Gastrocnemius medialis (tissue), 4 donors: Measurements from ENCODE around the gene IQSEC2. TPM values are rescaled to one million over a fixed set of nuclear protein-coding genes. Genes with fewer than 3 reads are reported as not detected.

ENCODE experiments used
- ATAC-seq, 2 donors: fragments of 150-250 bp; one replicate each; pipeline ENCODE4 v1.9.1; 2016
- DNase-seq, 2 donors: peaks; one replicate each; pipeline ENCODE4 v3.0.0-alpha.2; 2019
- H3K27ac ChIP-seq, 4 donors: fragments of 200-600 bp; sonication (generic); 1 replicate in 1 of 4; 2 replicates in 3 of 4; pipeline ENCODE4 v1.5.1; 2016 to 2018; ENCODE audit warnings: mild to moderate bottlenecking in 2 of 4, moderate library complexity in 1 of 4
- H3K27me3 ChIP-seq, 3 donors: fragments of 200-600 bp; sonication (generic) in 2 of 3; 1 replicate in 1 of 3; 2 replicates in 2 of 3; pipeline versions ENCODE4 v1.5.1 to v1.6.0; 2016 to 2019; ENCODE audit warnings: mild to moderate bottlenecking in 1 of 3, moderate library complexity in 1 of 3
- H3K36me3 ChIP-seq, 2 donors: fragments of 200-600 bp; sonication (generic) in 1 of 2; one replicate each; pipeline ENCODE4 v1.5.1; 2017 to 2018
- H3K4me1 ChIP-seq, 2 donors: fragments of 200-600 bp; sonication (generic) in 1 of 2; one replicate each; pipeline ENCODE4 v1.5.1; 2016 to 2017; ENCODE audit warnings: mild to moderate bottlenecking in 2 of 2
- H3K4me3 ChIP-seq, 4 donors: fragments of 200-600 bp; sonication (generic) in 3 of 4; 1 replicate in 1 of 4; 2 replicates in 3 of 4; pipeline ENCODE4 v1.5.1; 2016 to 2019; ENCODE audit warnings: mild to moderate bottlenecking in 2 of 4
- H3K9me3 ChIP-seq, 3 donors: fragments of 200-600 bp; sonication (generic) in 2 of 3; 1 replicate in 1 of 3; 2 replicates in 2 of 3; pipeline ENCODE4 v1.5.1; 2016 to 2019
- POLR2A ChIP-seq, 2 donors: fragments of 450-650 bp; IDR thresholded peaks; one replicate each; pipeline ENCODE4 v1.6.1; 2017; ENCODE audit warnings: antibody characterized with exemption in 2 of 2, mild to moderate bottlenecking in 2 of 2, moderate library complexity in 2 of 2
- in situ Hi-C, 4 donors: fragments of 200-750 bp; cut with MboI; loops; one replicate each; pipeline versions ENCODE4 v1.15.0 to v1.8.0; 2017; ENCODE audit warnings: low sequenced_read_pairs in 4 of 4
- intact Hi-C: fragments of 100-400 bp; cut with DNase I; formaldehyde crosslinking; loops from one replicate; pipeline ENCODE4 v1.15.1; 2023; ENCODE audit warnings: low total_unique reads
- total RNA-seq, 4 donors: library from RNA; depleted of rRNA; stranded (reverse); fragments of >200 nt; gene quantifications; one replicate each; pipeline versions ENCODE4 v1.1.0 to v1.2.3, GENCODE V29; 2016
- TF ChIP-seq, protein P1 (sequence below), 5 experiments: fragments of 450-650 bp in 3 of 5; fragments of 200-600 bp in 2 of 5; sonication (generic) in 2 of 5; IDR thresholded peaks in 4 of 5; conservative IDR thresholded peaks in 1 of 5; 1 replicate in 4 of 5; 2 replicates in 1 of 5; pipeline ENCODE4 v1.5.1; 2016 to 2019; ENCODE audit warnings: antibody characterized with exemption in 5 of 5, mild to moderate bottlenecking in 3 of 5, moderate library complexity in 3 of 5

The IQSEC2 gene
- total RNA-seq, 4 donors from 2014 or later = 59.2 to 127 (median 73.9) TPM

DNA sequence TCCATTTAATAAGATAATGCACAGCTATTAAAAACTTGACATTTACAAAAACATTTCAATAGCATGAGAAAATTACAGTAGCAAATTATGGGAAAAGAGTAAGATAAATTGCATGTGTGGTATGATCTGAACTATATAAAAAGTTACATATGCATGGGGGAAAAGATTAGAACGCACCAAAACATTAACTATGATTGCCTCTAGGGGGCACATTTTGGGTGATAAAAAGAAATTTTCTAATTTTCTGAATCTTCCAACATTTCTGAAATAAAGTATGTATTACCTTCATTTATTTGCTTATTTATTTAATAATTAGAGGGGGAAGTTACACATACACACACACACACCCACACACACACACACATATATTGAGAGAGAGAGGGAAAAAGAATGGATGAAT is 36.8 kb downstream of the IQSEC2 start:
- ATAC-seq (no peak), DNase-seq (no peak)
- Histone ChIP-seq H3K36me3 (peaks cover 0 to 13% of the 10 kb centered on the region in 2 donors), H3K27ac (no peak overlapping the region), H3K4me1 (no peaks in the 10 kb centered on the region), H3K9me3 (no peaks in the 10 kb centered on the region), H3K27me3 (peaks cover 0 to 5% (median 0%) of the 10 kb centered on the region in 3 donors), H3K4me3 (no peak overlapping the region)
- intact Hi-C loops (no loop called here), in situ Hi-C loops (no loop called here)
- TF ChIP-seq, protein P1, sequence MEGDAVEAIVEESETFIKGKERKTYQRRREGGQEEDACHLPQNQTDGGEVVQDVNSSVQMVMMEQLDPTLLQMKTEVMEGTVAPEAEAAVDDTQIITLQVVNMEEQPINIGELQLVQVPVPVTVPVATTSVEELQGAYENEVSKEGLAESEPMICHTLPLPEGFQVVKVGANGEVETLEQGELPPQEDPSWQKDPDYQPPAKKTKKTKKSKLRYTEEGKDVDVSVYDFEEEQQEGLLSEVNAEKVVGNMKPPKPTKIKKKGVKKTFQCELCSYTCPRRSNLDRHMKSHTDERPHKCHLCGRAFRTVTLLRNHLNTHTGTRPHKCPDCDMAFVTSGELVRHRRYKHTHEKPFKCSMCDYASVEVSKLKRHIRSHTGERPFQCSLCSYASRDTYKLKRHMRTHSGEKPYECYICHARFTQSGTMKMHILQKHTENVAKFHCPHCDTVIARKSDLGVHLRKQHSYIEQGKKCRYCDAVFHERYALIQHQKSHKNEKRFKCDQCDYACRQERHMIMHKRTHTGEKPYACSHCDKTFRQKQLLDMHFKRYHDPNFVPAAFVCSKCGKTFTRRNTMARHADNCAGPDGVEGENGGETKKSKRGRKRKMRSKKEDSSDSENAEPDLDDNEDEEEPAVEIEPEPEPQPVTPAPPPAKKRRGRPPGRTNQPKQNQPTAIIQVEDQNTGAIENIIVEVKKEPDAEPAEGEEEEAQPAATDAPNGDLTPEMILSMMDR (IDR thresholded peaks at IDR 0.05 in 4 of 5, conservative IDR thresholded peaks at IDR 0.05 in 1 of 5) = no peak
- no peak for TF ChIP-seq POLR2A (IDR thresholded peaks at IDR 0.05)

DNA sequence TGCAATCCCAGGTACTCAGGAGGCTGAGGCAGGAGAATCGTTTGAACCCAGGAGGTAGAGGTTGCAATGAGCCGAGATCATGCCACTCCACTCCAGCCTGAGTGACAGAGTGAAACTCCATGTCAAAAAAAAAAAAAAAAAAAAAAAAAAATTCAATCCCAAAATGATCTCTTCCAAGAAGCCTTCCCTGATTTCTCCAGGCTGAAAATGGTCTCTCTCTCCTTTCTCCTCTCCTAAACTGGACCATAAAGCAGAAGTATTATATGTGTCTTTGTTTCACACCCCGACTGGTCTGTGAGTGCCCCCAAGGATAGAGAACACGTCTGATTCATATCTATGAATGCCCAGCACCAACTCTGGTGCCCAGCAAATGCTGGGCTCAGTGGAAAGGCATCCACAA is 39.1 kb downstream of the IQSEC2 start:
- Histone ChIP-seq H3K36me3 (peaks cover 0 to 16% of the 10 kb centered on the region in 2 donors), H3K4me3 (no peak overlapping the region), H3K27ac (no peak overlapping the region), H3K27me3 (peaks cover 0 to 5% (median 3%) of the 10 kb centered on the region in 3 donors), H3K9me3 (no peaks in the 10 kb centered on the region), H3K4me1 (no peaks in the 10 kb centered on the region)
- in situ Hi-C loops (no loop called here), intact Hi-C loops (no loop called here)
- no peak for ATAC-seq
- no peak for DNase-seq
- no peak for TF ChIP-seq POLR2A (IDR thresholded peaks at IDR 0.05)

DNA sequence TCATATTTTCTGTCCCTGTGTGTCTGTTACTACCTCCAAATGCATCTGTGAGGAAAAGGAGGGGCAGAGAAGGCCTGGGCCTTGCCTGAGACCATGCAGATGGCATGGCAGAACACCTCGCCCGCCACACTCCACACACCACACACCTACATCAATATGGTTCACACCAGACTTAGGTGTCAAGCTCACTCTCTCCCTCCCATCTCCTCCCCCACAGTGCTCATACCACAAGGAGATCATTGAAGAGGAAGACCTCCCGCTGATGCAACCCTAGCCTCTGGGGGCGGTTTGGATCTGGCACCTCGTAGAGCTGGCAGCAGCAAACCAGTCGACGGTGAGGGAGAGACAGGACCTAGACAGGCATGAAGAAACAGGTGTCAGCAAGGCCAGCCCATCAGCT is 39.8 kb downstream of the IQSEC2 start:
- in situ Hi-C loops (no loop called here), intact Hi-C loops (no loop called here)
- Histone ChIP-seq H3K27me3 (peaks cover 0 to 5% (median 3%) of the 10 kb centered on the region in 3 donors), H3K4me1 (no peaks in the 10 kb centered on the region), H3K9me3 (no peaks in the 10 kb centered on the region), H3K36me3 (peaks cover 0 to 16% of the 10 kb centered on the region in 2 donors), H3K27ac (no peak overlapping the region), H3K4me3 (no peak overlapping the region)
- TF ChIP-seq, protein P1 (IDR thresholded peaks at IDR 0.05 in 4 of 5, conservative IDR thresholded peaks at IDR 0.05 in 1 of 5) = no peak
- TF ChIP-seq POLR2A (IDR thresholded peaks at IDR 0.05) = no peak
- DNase-seq (no peak), ATAC-seq (no peak)

DNA sequence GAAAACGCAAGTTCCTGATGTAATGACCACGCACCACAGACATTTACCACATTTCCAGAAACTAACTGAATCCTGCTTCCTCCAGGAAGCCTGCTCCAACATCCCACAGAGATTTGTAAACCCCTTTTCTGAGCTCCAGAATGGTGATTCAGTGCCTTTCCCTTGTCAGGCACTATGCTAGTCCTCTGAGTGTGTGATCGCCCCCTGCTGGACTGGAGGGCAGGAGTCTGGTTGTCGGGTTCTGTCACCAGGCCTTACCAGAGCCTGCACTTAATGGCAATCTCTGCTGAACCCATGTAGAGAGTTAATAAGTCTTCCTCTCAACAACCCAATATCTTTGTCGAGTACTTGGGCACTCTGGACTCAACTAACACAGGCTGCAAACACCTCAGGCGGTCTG is 41.9 kb downstream of the IQSEC2 start:
- intact Hi-C loops (no loop called here), in situ Hi-C loops (no loop called here)
- no peaks in the 10 kb centered on the region for H3K9me3 ChIP-seq
- peaks cover 0 to 5% (median 3%) of the 10 kb centered on the region in 3 donors for H3K27me3 ChIP-seq
- ATAC-seq (no peak), DNase-seq (no peak)
- H3K36me3 ChIP-seq = peaks cover 0 to 20% of the 10 kb centered on the region in 2 donors
- no peak overlapping the region for H3K4me3 ChIP-seq
- no peak overlapping the region for H3K27ac ChIP-seq
- H3K4me1 ChIP-seq = no peaks in the 10 kb centered on the region
- TF ChIP-seq, protein P1 (IDR thresholded peaks at IDR 0.05 in 4 of 5, conservative IDR thresholded peaks at IDR 0.05 in 1 of 5) = peak in 1 of 5 experiments; percentile 39
- TF ChIP-seq POLR2A (IDR thresholded peaks at IDR 0.05) = no peak

DNA sequence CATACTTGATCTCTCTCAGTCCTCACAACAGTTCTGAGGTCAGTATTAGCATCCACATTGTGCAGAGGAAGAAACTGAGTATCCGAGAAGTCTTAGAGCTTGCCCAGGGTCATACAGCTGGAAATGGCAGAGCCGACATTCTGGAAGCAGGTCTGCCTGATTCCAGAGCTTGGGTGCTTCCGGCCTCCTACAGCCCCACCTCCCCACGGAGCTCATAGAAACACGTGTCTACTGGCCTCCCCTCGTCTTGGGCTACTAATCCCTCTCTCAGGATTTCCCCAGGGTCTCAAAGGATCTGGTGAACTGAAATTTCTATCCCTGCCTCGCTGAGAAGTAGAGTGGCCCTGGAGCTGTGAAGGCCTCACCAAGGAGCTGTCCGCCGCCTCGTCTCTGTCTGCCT is 44.3 kb downstream of the IQSEC2 start:
- peaks cover 0 to 20% of the 10 kb centered on the region in 2 donors for H3K36me3 ChIP-seq
- H3K27ac ChIP-seq = no peak overlapping the region
- H3K4me3 ChIP-seq = no peak overlapping the region
- intact Hi-C loops = no loop called here
- DNase-seq = no peak
- TF ChIP-seq POLR2A (IDR thresholded peaks at IDR 0.05) = no peak
- TF ChIP-seq, protein P1 (IDR thresholded peaks at IDR 0.05 in 4 of 5, conservative IDR thresholded peaks at IDR 0.05 in 1 of 5) = no peak
- H3K9me3 ChIP-seq = no peaks in the 10 kb centered on the region
- in situ Hi-C loops = no loop called here
- ATAC-seq = no peak
- no peaks in the 10 kb centered on the region for H3K4me1 ChIP-seq
- peaks cover 0 to 5% (median 3%) of the 10 kb centered on the region in 3 donors for H3K27me3 ChIP-seq
